Mesothelial cell of epicardium (in vitro differentiated cells): ENCODE data around the gene RPL22. TPM values are rescaled to one million over a fixed set of nuclear protein-coding genes. Genes with fewer than 3 reads are reported as not detected.

ENCODE experiments used
- DNase-seq, 2 experiments: peaks; one replicate each; pipeline ENCODE4 v3.0.0; 2021; ENCODE audit warnings: low spot score in 2 of 2; ENCODE audit not compliant: unreplicated experiment in 2 of 2
- H3K27ac Mint-ChIP-seq: 2 replicates; pipeline ENCODE4 v1.8.0; 2021; ENCODE audit warnings: mixed read lengths
- H3K27me3 Mint-ChIP-seq: 2 replicates; pipeline ENCODE4 v1.8.0; 2021; ENCODE audit warnings: low read depth, mixed read lengths
- H3K36me3 Mint-ChIP-seq: 2 replicates; pipeline ENCODE4 v1.8.0; 2021; ENCODE audit warnings: mixed read lengths
- H3K4me1 Mint-ChIP-seq: 2 replicates; pipeline ENCODE4 v1.8.0; 2021; ENCODE audit warnings: mixed read lengths
- H3K4me3 Mint-ChIP-seq: 2 replicates; pipeline ENCODE4 v1.8.0; 2021; ENCODE audit warnings: mild to moderate bottlenecking, moderate library complexity, mixed read lengths
- H3K9me3 Mint-ChIP-seq: 2 replicates; pipeline ENCODE4 v1.8.0; 2021; ENCODE audit warnings: mixed read lengths
- CTCF ChIP-seq: fragments of 200-600 bp; sonication (generic); IDR thresholded peaks from one replicate; pipeline ENCODE4 v1.5.0; 2021; ENCODE audit warnings: antibody characterized with exemption; ENCODE audit not compliant: unreplicated experiment
- total RNA-seq: library from RNA; stranded (reverse); gene quantifications from 3 replicates; pipeline ENCODE4 v1.2.1, GENCODE V29; 2021

Gene RPL22
- total RNA-seq, 1 donor from 2014 or later, result 426 TPM

GRCh38 chr1:6245086-6245868 lies 45.9 kb upstream of the RPL22 start:
- H3K27me3 Mint-ChIP-seq, result peaks cover 83% of the 10 kb centered on the region
- no peak overlapping the region for H3K27ac Mint-ChIP-seq
- peak; percentile 88 to 90 for DNase-seq
- peaks cover 11% of the 10 kb centered on the region for H3K4me1 Mint-ChIP-seq
- H3K9me3 Mint-ChIP-seq, result no peaks in the 10 kb centered on the region
- peak; percentile 81 for TF ChIP-seq CTCF
- no peaks in the 10 kb centered on the region for H3K36me3 Mint-ChIP-seq
- no peak overlapping the region for H3K4me3 Mint-ChIP-seq

DNA sequence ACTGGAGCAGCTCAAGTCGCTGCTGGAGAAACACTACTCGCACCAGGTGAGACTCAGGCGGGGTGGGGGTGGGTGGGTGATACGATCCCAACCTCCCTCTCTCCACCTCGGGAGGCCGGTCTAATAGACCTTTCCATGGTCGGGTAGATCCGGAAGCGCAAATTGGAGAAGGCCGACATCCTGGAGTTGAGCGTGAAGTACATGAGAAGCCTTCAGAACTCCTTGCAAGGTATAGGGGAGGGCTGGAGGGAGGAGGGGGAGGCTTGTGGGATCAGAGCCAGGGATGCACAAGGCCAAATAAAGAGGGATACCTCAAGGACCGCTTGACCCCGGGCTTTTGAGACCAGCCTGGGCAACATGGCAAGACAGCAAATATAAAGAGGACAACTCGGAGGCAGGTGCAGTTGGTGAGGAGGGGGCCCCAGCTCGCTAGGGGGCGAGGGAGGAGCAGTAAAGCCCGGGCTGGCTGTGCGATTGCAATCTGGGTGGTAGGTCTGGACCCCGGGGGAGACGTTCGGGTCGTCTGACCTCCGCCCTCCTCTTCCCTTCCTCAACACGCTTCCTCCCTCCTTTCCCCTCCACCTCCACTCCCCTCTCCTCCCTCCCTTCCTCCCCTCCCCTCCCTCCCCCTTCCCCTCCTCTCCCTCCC lies 45.1 kb upstream of the RPL22 start:
- Mint-ChIP-seq H3K4me1 (peaks cover 11% of the 10 kb centered on the region), H3K27ac (no peak overlapping the region), H3K27me3 (peaks cover 86% of the 10 kb centered on the region), H3K4me3 (no peak overlapping the region), H3K36me3 (no peaks in the 10 kb centered on the region), H3K9me3 (no peaks in the 10 kb centered on the region)
- no peak for DNase-seq
- no peak for TF ChIP-seq CTCF

DNA sequence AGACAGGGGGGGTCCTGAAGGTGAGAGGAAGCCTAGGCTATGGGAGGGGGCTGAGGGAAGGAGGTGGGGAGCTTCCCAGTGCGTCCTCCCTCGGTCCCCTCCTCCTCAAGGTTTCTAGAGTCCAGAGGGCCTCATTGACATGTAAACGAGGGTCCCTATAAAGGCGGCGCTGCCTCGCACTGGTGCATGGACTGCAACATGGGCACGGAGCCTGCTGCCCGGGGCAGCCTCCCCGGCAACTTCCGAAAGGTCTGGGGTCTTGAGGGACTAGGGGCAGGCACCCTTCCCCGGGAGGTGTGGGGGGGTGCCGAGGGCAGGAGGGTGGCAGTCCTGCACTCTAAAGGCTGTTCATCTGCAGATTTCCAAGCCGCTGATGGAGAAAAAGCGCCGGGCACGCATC lies 44.6 kb upstream of the RPL22 start, which contains the start of gene HES3:
HES3 (plus strand) TSS at position 187 of the 400 bp plus-strand sequence; CDS start at position 374, 187 bp downstream.
- Mint-ChIP-seq H3K4me1 (peaks cover 11% of the 10 kb centered on the region), H3K36me3 (no peaks in the 10 kb centered on the region), H3K27me3 (peaks cover 91% of the 10 kb centered on the region), H3K4me3 (no peak within 1 kb of the TSS), H3K9me3 (no peaks in the 10 kb centered on the region), H3K27ac (no peak within 1 kb of the TSS)
- no peak for DNase-seq
- no peak for TF ChIP-seq CTCF

DNA sequence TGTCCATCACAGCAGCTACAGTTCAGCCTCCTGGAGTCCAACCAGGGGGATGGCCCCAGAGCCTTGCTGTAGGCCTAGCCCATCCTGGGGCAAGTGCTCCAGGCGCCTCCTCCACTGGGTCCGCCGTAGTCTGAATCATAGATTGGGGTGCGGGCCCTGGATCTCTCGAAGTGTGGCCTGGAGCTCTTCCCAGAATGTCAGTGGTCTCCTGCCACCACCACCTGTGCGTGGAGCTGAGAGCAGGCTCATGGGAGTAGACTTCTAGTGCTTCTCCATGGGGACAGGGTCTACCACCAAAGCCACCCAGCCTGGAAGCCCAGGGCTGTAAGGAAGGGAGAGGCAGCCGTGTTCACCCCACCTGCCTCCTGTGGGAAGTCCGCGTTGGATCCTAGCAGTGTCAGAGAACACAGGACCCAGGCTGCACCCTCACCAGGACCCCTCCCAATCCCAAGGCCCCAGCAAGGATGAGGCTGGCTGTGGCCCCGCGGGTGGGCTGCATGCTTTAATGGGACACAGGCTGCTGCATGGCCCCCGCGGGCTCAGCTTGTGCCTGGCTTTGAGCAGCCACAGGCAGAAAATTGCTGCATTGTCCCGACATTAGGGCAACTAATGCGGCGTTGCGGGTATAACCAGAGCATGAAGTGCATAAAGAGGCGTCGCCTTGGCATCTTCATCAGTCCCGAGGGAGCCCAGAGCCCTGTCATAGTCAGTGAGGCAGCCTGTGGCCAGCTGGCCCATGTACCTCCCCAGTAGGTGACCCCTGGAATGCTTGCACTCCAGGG lies 43.8 kb upstream of the RPL22 start:
- DNase-seq, result no peak
- H3K27ac Mint-ChIP-seq, result no peak overlapping the region
- no peaks in the 10 kb centered on the region for H3K36me3 Mint-ChIP-seq
- TF ChIP-seq CTCF, result no peak
- H3K4me1 Mint-ChIP-seq, result peaks cover 11% of the 10 kb centered on the region
- H3K27me3 Mint-ChIP-seq, result peaks cover 91% of the 10 kb centered on the region
- H3K4me3 Mint-ChIP-seq, result no peak overlapping the region
- H3K9me3 Mint-ChIP-seq, result no peaks in the 10 kb centered on the region

DNA sequence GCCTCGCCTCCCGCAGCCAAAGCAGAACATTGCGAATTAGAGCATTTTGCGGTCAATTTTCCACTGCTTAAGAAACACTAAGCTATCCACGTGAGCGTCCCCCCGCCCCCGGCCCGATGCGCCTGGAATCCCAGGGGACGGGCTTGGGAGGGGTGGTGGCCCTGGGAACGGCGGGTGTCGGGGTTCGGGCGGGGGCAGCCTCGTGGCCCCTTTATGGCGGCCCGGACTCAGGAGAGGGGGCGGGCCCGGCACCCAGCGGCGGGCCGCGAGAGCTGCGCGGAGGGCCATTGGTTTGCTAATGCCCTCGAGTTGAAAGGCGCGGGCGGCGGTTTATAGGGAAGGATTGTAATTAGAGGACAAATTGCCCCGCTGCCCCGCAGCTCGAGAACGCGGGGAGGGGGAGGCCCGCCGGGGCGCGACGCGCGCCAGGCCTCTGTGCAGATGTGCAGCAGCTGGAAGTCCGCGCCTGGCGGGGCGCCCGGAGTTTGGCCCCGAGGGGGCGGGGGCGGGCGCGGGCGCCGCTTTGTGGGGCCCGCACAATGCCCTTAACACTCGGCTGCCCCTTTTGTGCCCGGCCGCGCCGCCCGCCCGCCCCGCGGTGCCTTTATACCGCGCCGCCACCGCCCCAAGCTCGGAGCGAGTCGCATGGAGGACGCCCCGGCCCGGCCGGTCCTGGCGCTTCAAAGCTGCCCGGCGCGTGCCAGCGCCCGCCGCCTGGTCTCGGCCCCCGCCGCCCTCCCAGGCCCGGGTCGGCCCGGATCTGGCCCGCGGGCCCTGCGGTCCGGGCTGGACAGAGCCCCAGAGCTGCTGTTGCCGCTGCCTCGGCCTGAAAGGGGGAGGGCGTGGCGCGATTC lies 42.7 kb upstream of the RPL22 start:
- H3K36me3 Mint-ChIP-seq, result no peaks in the 10 kb centered on the region
- H3K9me3 Mint-ChIP-seq, result no peaks in the 10 kb centered on the region
- H3K27me3 Mint-ChIP-seq, result peaks cover 90% of the 10 kb centered on the region
- no peak overlapping the region for H3K4me3 Mint-ChIP-seq
- no peak overlapping the region for H3K27ac Mint-ChIP-seq
- no peak for TF ChIP-seq CTCF
- peaks cover 11% of the 10 kb centered on the region for H3K4me1 Mint-ChIP-seq
- DNase-seq, result no peak
